ENCODE data around the gene AHNAK.
"Not testable (repeated sequence)": the region's sequence is repeated elsewhere in the genome, so short reads cannot be mapped to it uniquely, and the experiment has no call there.

The AHNAK gene

GRCh38 chr11:62571493-62571892 lies 24.9 kb upstream of the AHNAK start:
- not testable (repeated sequence) for FAIRE-seq

- not testable (repeated sequence) for FAIRE-seq
Measured at GRCh38 chr11:62570903-62571302, 24.3 kb upstream of the AHNAK start.

DNA sequence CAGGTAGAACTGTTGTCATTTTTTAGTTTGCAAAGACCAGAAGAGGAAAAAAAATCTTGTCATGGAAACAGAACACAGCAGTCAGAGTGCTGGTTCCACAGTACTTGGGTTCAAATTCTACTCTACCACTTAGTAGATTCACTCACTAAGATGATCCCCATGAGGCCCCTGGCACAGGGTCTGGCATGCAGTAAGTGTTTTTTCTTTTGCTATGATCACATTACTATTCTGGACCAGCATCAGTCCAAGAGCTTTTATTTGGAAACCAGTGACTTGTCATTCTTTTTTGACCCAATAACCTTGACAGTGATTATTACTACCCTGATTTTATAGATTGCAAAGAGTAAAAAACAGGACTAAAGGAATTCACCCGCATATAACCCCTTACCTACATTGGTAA lies 23.0 kb upstream of the AHNAK start:
- FAIRE-seq = no peak

GRCh38 chr11:62567018-62567633 lies 20.5 kb upstream of the AHNAK start:
- no peak for FAIRE-seq

DNA sequence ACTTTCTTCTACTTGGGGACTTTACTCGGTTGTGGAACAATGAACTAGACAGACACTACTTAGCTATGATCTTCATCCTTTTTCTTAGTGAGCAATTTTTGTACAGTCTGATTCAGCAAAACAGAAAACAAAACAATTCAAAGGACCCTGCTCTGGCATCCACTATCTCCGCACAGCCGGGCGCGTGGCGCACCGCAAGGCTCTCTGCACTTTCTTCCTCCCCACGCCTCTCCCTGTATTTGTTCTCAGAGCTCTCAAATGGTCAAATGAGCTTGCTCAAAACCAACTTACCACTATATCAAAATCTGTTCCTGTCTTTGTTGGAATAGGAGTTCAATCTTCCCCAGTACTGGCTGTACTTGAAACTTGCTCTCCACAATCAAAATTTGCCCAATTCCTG lies 19.6 kb upstream of the AHNAK start:
- no peak for FAIRE-seq

- FAIRE-seq = no peak
Measured at GRCh38 chr11:62565100-62565802, 18.6 kb upstream of the AHNAK start.

DNA sequence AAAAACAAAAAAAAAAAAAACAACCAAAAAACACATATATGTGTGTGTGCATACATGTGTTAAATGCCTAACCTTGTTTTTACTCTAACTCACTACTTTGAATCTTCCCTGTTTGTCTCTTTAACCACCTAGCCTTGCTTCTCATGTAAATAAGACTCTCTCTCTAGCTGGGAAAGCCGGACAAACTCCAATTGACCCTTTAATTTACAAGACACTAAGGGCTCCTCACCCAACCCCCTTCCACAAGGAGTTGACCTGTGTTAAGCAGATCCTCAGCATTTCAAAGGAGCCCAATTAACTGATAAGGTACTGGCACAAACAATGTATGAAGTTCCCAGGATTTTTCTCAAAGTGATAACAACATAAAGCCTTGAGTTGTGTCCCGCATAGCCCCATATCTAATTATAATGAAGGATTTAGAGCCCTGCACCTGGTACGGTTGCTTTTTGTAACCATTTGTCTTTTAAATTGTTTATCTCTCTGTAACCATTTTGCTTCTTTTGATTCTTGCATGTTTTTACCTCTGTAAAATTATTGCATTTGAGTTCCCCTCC lies 15.1 kb upstream of the AHNAK start:
- peak; percentile 91 for FAIRE-seq

- FAIRE-seq = peak; percentile 97
Measured at GRCh38 chr11:62560566-62561103, 14.0 kb upstream of the AHNAK start.

- FAIRE-seq = not testable (repeated sequence)
Measured at GRCh38 chr11:62559626-62560025, 13.0 kb upstream of the AHNAK start.

- no peak for FAIRE-seq
Measured at GRCh38 chr11:62559204-62559603, 12.6 kb upstream of the AHNAK start.

DNA sequence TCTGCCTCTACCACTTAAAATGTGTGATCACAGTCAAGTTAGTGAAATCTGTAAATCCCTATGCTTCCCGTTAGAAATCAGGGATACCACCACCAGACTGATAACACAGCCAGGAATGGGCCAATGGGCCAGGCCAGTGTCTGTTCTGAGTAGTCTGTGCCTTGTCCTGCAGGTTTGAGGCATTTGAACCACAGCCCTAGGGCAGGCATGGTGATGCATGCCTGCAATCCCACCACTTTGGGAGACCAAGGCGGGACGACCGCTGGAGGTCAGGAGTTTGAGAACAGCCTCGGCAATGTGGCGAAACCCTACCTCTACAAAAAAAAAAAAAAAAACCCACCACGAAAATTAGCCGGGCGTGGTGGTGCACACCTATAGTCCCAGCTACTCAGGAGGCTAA lies 12.1 kb upstream of the AHNAK start:
- no peak for FAIRE-seq

DNA sequence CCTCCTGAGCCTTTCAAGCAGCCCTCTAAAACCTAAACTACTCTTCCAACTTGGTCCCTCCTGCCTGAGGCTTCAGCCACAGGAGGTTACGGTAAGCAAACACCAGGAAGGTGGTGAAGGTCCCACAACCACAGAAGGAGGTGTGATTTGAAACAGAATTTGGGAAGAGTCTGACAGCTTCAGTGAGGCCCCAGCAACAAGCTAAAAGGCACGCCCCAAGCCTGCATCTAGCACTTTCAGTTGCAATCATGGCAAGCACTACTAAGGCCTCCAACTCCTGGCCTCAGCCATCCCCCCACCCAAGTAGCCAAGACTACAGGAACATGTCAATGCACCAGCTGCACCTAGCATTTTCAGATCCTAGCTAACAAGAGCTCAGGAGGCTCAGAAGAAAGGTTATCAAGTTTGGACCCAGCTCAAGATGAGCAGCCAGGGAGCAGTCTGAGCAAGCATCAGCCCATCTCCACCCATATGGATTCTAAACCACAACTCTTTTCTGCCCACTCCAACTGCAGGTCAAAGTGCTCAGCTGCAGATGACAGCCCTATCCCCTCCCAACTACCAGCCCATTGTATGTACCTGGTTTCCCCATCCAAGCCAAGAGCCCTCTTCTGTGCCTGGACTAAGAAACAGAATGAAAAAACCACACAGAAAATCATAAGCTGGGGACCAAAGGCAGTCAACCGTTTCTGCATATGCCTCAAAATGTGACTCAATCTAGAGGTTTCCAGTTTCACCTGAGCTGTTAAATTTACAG lies 10.4 kb upstream of the AHNAK start:
- FAIRE-seq = peak; percentile 17

DNA sequence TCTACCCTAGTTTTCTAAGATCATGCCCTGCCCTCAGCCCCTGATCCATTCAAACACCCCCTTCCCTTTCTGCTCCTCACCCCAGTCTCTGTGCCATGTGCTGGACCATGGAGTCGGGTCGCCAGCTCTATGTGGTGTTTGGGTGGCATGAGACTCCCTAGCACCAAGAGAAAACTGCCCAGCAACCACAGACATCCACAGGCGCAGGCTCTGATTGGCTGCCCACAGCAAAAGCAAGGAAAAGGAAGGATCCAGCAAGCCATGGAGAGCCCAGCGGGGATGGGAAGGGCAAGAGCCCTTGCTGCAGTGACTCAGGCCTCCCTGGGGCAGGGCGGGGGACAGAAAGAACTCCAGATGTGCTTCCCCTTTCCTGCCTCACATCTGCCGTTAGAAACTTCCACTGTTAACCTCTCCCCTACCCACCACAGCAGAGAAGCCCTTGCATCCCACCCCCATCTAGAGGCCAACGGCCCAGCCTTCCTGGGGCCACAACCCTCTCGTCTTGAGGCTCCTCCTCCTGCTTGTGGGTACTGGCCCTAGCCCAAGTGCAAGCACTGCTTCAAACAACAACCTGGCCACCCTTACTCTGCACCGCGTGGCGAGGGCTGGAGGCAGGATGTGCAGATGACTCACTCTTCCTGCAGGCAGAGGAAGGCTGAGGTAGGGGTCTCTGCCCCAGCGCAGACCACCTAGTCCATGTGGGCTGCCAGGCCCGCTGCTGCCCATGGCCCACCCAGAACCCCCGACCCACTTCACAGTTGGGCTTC lies 9.7 kb upstream of the AHNAK start:
- peak; percentile 91 for FAIRE-seq

- no peak for FAIRE-seq
Measured at GRCh38 chr11:62555464-62556107, 9.0 kb upstream of the AHNAK start.

GRCh38 chr11:62554387-62555167 lies 8.0 kb upstream of the AHNAK start:
- no peak for FAIRE-seq

DNA sequence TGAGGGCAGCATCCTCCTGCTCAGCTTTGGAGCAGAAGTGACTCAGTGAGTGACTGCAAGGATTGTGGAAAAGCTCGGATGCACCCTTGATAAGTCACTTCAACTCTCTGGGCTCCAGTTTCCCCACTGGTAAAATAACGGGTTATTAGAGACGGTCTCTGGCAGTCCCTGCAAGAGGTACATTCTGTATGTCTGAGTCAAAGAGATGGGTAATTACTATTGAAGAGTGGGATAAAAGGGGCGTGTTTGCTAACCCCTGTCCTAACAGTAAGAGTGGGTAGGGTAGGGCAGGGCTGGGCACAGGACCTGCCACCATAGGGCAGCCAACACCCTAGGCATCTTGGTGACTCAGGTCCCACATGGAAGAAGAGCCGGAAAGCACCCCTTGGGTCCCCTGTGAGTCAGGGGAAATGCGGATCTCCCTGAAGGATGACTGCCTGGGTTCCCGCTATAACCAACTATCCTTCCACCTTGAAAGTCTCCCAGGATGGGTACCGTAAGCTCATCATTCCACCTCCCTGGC lies 7.3 kb upstream of the AHNAK start:
- FAIRE-seq = no peak

DNA sequence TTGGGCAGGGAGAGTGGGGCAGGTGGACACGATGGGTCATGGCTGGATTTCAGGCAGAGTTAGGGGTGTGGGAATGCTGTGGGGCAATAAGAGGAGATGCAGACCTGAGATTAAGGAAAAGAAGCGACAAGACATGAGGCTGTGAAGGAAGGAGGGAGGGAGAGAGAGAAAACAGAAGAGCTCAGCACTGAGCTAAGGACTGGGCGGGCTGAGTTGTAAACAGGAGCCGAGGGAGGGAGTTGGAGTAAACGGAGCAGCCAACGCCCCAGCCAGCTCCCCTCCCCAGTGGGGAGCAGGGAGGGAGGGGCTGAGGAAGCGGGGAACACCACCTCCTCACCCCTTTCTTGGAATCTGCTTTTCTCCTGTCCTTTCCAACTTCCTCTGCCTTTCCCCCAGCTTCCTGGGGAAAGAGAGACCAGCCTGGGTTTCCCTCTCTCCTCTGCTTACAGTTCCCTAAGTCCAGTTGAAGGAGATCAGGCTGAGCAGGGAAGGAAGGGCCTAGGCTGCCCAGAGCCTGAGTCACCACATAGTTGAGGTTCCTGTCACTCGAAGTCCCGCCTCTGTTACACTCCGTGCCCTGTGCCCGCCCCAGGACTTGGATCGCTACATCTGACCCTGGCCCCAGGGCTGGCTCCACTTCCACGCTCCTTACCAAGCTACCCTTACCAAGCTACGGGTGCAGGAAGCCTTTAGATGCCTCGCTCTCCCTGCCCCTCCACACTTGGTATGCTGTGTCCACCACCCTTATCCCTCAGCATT lies 6.7 kb upstream of the AHNAK start:
- peak; percentile 84 for FAIRE-seq

DNA sequence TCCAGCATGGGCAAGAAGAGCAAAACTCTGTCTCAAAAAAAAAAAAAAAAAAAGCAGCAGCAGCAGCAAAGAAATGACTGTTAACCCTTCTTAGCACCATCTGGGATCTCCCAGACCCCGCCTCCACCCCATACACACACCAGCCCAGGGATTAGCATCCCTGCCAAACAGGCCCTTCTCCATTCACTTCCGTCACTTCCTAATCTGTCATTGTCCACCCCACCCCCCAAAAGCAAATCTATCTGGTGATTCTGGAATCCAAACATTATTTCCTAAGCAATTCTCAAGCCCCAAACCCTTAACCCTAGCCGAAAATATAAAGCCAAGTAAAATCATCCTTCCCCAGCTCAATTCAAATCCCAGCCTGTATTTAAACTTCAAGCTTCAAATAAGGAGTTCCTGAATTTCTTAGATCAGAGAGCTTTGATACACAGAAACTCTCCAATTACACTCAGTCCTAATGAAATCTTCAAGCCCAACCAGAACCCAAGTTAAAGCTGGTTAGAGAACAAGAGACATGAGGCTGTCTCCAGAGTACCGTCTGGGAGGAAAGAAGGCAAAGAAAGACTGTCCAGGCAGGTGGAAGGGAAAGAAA lies 6.0 kb upstream of the AHNAK start:
- FAIRE-seq = no peak

DNA sequence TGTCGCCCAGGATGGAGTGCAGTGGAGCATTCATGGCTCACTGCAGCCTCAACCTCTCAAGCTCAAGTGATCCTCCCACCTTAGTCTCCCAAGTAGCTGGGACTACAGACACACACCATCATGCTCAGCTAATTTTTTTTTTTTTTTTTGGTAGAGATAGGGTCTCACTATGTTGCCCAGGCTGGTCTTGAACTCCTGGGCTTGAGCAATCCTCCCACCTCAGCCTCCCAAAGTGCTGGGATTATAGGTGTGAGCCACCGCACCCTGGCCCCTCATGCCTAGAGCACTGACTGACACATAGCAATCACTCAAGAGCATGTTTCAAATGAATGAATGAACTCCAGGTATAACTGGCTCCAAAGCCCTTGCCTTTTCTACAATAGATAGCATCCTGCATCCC lies 3.9 kb upstream of the AHNAK start:
- not testable (repeated sequence) for FAIRE-seq

Measured in G401.6 (cell line).